GM23248 (cell line): ENCODE data around the gene LANCL1. TPM values are rescaled to one million over a fixed set of nuclear protein-coding genes. Genes with fewer than 3 reads are reported as not detected.

Experiments
- DNase-seq: peaks from one replicate; pipeline ENCODE4 v3.0.0-alpha.2; 2015
- H2AFZ ChIP-seq: fragments of 200-600 bp; sonication (generic); 2 replicates; pipeline ENCODE4 v1.6.1; 2016; ENCODE audit warnings: antibody characterized with exemption
- H3F3A ChIP-seq: fragments of 200-600 bp; sonication (generic); 2 replicates; pipeline ENCODE4 v1.6.1; 2016; ENCODE audit warnings: mild to moderate bottlenecking, antibody characterized with exemption, mixed run types; ENCODE audit not compliant: insufficient read depth
- H3K27ac ChIP-seq: fragments of 200-600 bp; sonication (generic); 2 replicates; pipeline ENCODE4 v1.5.1; 2016; ENCODE audit warnings: mild to moderate bottlenecking
- H3K27me3 ChIP-seq: fragments of 200-600 bp; sonication (generic); replicated peaks from 2 replicates; pipeline ENCODE4 v1.6.1; 2016; ENCODE audit warnings: mild to moderate bottlenecking; ENCODE audit not compliant: insufficient read depth
- H3K36me3 ChIP-seq: fragments of 200-600 bp; sonication (generic); 2 replicates; pipeline ENCODE4 v1.6.1; 2016; ENCODE audit warnings: low read depth, mild to moderate bottlenecking
- H3K4me1 ChIP-seq: fragments of 200-600 bp; sonication (generic); 2 replicates; pipeline ENCODE4 v1.6.1; 2016; ENCODE audit warnings: mild to moderate bottlenecking; ENCODE audit not compliant: insufficient read depth
- H3K4me2 ChIP-seq: fragments of 200-600 bp; sonication (generic); one replicate; pipeline ENCODE4 v1.6.1; 2016; ENCODE audit warnings: mild to moderate bottlenecking; ENCODE audit not compliant: unreplicated experiment
- H3K4me3 ChIP-seq: fragments of 200-600 bp; sonication (generic); 2 replicates; pipeline ENCODE4 v1.5.1; 2016; ENCODE audit warnings: mild to moderate bottlenecking
- H3K79me2 ChIP-seq: fragments of 200-600 bp; sonication (generic); 2 replicates; pipeline ENCODE4 v1.6.1; 2016; ENCODE audit warnings: mild to moderate bottlenecking; ENCODE audit not compliant: insufficient read depth
- H3K9ac ChIP-seq: fragments of 200-600 bp; sonication (generic); 2 replicates; pipeline ENCODE4 v1.6.1; 2016; ENCODE audit warnings: mild to moderate bottlenecking
- H3K9me2 ChIP-seq: fragments of 200-600 bp; sonication (generic); 2 replicates; pipeline ENCODE4 v1.6.1; 2016; ENCODE audit warnings: mixed run types, mild to moderate bottlenecking, moderate library complexity; ENCODE audit not compliant: insufficient read depth
- H3K9me3 ChIP-seq: fragments of 200-600 bp; sonication (generic); one replicate; pipeline ENCODE4 v1.6.1; 2017; ENCODE audit warnings: low read depth
- H4K20me1 ChIP-seq: fragments of 200-600 bp; sonication (generic); 2 replicates; pipeline ENCODE4 v1.6.0; 2016; ENCODE audit not compliant: insufficient read depth
- EZH2 ChIP-seq: fragments of 200-600 bp; sonication (generic); IDR thresholded peaks from 2 replicates; pipeline ENCODE4 v1.6.1; 2018; ENCODE audit warnings: antibody characterized with exemption, mild to moderate bottlenecking; ENCODE audit not compliant: insufficient read depth, poor library complexity, severe bottlenecking
- EZH2phosphoT487 ChIP-seq: fragments of 200-600 bp; sonication (generic); IDR thresholded peaks from 2 replicates; pipeline ENCODE4 v1.6.1; 2018; ENCODE audit warnings: antibody characterized with exemption, moderate library complexity, mild to moderate bottlenecking, low read depth; ENCODE audit not compliant: insufficient read depth
- WGBS, 2 experiments: methylation state at CpG; one replicate each; pipeline ENCODE4 v1.1.6; 2015 to 2017; ENCODE audit warnings: low lambda C conversion rate in 2 of 2, low coverage in 1 of 2; ENCODE audit errors: missing lambda C conversion rate in 2 of 2; 5-methylcytosine and 5-hydroxymethylcytosine counted together
- in situ Hi-C: fragments of 300-500 bp; cut with MboI; formaldehyde crosslinking; loops from 2 replicates; pipeline ENCODE4 v1.15.0; 2020
- polyA plus RNA-seq: library from polyadenylated mRNA; unstranded; fragments of >200 nt; fragmentation: Nextera tagmentation; extraction: Ambion mirVana; gene quantifications from 2 replicates; pipeline ENCODE4 v1.2.1, GENCODE V29; 2016
- total RNA-seq: library from RNA; depleted of rRNA; stranded (reverse); fragments of >200 nt; shearing (Covaris generic); gene quantifications from 2 replicates; pipeline ENCODE4 v1.2.3, GENCODE V29; 2014

Gene LANCL1
- total and polyA plus RNA-seq, 2 experiments from 2014 or later: 33.8 to 37.9 TPM

DNA sequence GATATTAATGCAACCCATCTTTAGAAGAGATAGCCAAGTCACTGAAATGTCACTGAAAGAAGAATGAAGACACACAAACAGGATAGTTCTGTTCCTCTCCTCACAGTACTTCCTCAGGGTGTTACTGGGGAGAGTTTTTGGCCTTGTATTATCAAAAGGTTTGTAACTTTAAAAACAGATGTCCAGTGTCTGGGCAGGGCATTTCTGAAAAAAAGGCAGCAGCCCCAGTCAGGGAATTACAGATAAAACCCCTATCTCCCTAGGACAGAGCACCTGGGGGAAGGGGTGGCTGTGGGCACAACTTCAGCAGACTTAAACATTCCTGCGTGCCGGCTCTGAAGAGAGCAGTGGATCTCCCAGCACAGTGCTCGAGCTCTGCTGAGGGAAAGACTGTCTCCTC is 30.8 kb downstream of the LANCL1 start:
- no peak overlapping the region for H3K27ac ChIP-seq
- H3K27me3 ChIP-seq: no peaks in the 10 kb centered on the region
- H3K79me2 ChIP-seq: peaks cover 27% of the 10 kb centered on the region
- H3K36me3 ChIP-seq: peaks cover under 1% of the 10 kb centered on the region; the same call in 1 of the 2 replicates
- H3K4me2 ChIP-seq: no peak overlapping the region
- no peaks in the 10 kb centered on the region for H3F3A ChIP-seq
- no peak for DNase-seq
- TF ChIP-seq EZH2 (no peak), EZH2phosphoT487 (no peak)
- no peaks in the 10 kb centered on the region for H3K9me3 ChIP-seq
- H3K9me2 ChIP-seq: no peaks in the 10 kb centered on the region
- H3K9ac ChIP-seq: no peak overlapping the region
- no peaks in the 10 kb centered on the region for H3K4me1 ChIP-seq
- in situ Hi-C loops: no loop called here
- 97% methylated on average over 3 of the region's 3 CpGs for WGBS, 2 experiments
- no peaks in the 10 kb centered on the region for H4K20me1 ChIP-seq
- H3K4me3 ChIP-seq: no peak overlapping the region
- no peak overlapping the region for H2AFZ ChIP-seq

DNA sequence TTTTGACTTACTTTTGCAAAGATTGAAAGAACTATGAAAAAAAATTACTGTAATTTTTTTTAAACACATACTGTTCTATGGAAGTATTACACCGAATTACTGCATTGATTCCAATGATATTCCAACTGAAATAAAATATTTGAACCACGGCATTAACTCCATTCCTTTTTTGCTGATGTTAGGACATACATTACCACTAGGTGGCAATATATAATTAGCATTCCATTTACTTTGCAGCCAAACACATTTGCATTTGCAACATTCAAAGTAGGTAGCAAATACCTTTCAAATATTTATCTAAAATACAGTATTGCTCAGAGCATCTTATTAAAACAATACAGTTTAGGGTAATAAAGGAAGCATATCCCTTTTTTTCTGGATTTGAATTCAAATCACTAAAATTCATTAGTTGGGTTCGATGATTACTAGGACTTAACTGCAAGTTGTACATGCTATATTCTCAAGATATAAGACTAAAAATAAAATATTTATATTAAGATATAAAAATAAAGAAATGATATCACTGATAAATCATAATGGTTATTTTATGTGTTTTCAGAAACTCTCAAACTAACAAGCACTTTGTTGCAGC is 31.3 kb downstream of the LANCL1 start:
- no peaks in the 10 kb centered on the region for H3K4me1 ChIP-seq
- in situ Hi-C loops: no loop called here
- no peaks in the 10 kb centered on the region for H3F3A ChIP-seq
- TF ChIP-seq EZH2 (no peak), EZH2phosphoT487 (no peak)
- H3K9ac ChIP-seq: no peak overlapping the region
- peak; percentile 56 for DNase-seq
- no peak overlapping the region for H2AFZ ChIP-seq
- H3K9me3 ChIP-seq: no peaks in the 10 kb centered on the region
- H3K4me3 ChIP-seq: no peak overlapping the region
- H4K20me1 ChIP-seq: no peaks in the 10 kb centered on the region
- no peaks in the 10 kb centered on the region for H3K27me3 ChIP-seq
- no peak overlapping the region for H3K4me2 ChIP-seq
- H3K79me2 ChIP-seq: peaks cover 22% of the 10 kb centered on the region
- no peak overlapping the region for H3K27ac ChIP-seq
- WGBS, 2 experiments: 46 to 53% methylated on average over 3 of the region's 3 CpGs
- H3K9me2 ChIP-seq: no peaks in the 10 kb centered on the region
- no peaks in the 10 kb centered on the region; the same call in 1 of the 2 replicates for H3K36me3 ChIP-seq

DNA sequence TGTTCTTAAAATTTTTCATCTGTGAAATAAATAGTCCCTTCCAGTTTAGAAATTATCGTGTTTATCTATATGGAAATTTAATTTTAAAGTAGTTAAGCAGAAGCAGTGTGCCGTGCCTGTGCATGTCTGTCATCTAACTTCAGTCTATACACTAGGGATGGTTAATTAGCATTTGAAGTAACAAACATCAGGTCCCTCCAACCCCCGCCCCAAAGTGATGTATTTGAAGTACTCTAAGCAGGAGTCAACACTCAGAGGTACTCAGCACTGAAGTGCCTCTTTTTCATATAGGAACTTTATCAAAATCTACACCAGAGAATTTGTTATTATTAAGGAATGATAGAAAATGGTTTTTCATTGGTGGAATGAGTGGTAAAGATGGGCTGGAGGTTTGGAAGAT is 33.0 kb downstream of the LANCL1 start:
- Histone ChIP-seq H3K36me3 (peaks cover 15% of the 10 kb centered on the region; the same call in 1 of the 2 replicates), H4K20me1 (no peaks in the 10 kb centered on the region), H3K27ac (no peak overlapping the region), H3K9me2 (no peaks in the 10 kb centered on the region), H3K9me3 (no peaks in the 10 kb centered on the region), H3K9ac (no peak overlapping the region), H2AFZ (no peak overlapping the region), H3F3A (no peaks in the 10 kb centered on the region), H3K4me2 (no peak overlapping the region), H3K27me3 (no peaks in the 10 kb centered on the region), H3K4me1 (no peaks in the 10 kb centered on the region), H3K79me2 (0 out of 2 replicates have a peak, but pooled peaks cover 11% of the 10 kb centered on the region), H3K4me3 (no peak overlapping the region)
- WGBS, 2 experiments: 83% methylated on average over 3 of the region's 3 CpGs
- DNase-seq: no peak
- no peak for TF ChIP-seq EZH2
- no peak for TF ChIP-seq EZH2phosphoT487
- in situ Hi-C loops: no loop called here

DNA sequence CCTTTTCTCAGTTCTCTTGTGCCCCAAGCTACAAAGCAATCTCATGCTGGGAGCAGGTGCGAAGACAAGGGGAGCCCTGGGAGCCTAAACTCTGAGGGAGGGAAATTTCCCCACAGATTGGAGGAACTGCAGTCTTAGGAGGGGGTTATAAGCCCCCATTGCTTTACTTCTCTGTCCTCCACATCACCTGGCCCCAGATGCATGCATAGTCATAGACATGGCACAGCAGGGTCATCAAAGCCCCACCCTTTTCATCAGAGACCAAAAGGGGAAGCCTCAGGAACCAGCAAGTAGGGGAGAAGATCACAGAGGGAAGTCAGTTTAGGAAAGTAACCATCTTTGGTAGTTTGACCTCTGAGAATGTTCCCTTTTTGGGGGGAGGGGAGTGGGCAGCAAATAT is 33.7 kb downstream of the LANCL1 start:
- Histone ChIP-seq H3F3A (no peaks in the 10 kb centered on the region), H3K4me1 (no peaks in the 10 kb centered on the region)
- WGBS, 2 experiments: 91 to 92% methylated on average over 1 of the region's 1 CpG

More for the DNA sequence above, 33.7 kb downstream of the LANCL1 start:
- Histone ChIP-seq H3K4me2 (no peak overlapping the region), H3K27ac (no peak overlapping the region), H3K36me3 (peaks cover 19% of the 10 kb centered on the region), H3K4me3 (no peak overlapping the region), H3K9me2 (no peaks in the 10 kb centered on the region), H3K27me3 (no peaks in the 10 kb centered on the region), H3K9me3 (no peaks in the 10 kb centered on the region), H3K79me2 (0 out of 2 replicates have a peak, but pooled peaks cover 11% of the 10 kb centered on the region), H3K9ac (no peak overlapping the region), H4K20me1 (no peaks in the 10 kb centered on the region), H2AFZ (no peak overlapping the region)
- DNase-seq: no peak
- in situ Hi-C loops: no loop called here
- TF ChIP-seq EZH2: no peak
- TF ChIP-seq EZH2phosphoT487: no peak
